ENCODE results near the gene ARMH3. TPM values are rescaled to one million over a fixed set of nuclear protein-coding genes. Genes with fewer than 3 reads are reported as not detected.

Gene ARMH3
- total RNA-seq, 1 experiment from 2014 or later = 3.7 TPM

DNA sequence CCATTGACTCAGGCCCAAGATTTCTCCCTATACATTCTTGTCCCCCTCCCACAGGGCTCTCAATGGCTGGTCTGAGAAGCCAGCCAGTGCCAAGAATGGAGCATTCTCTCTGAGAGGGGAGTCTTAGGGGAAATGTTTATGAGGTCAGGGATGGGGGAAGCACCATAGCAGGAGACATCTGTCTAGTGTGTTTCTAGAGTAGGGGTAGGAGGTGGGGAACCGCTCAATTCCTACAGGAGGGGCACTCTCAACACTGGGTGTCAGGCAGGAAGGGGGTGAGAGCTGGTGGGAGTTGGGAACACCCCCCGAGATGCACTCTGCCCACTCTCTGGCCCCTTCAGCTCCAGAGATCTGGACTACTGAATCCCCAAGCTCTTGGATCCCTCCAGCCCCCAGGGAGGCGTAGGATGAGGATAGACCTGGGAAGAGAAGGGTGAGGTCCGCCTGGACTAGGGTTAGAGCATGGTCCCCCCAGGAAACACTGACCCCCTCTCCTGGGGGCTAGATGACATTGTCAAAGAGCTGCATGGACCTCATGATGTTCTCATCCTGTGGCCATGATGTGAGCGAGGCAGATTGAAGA, 229.0 kb downstream of the ARMH3 start:
- Histone ChIP-seq H3K4me3 (ENCODE audit: low read length) (no peak overlapping the region), H3K9me2 (replicated peaks; ENCODE audit: insufficient read depth, low read length) (no peaks in the 10 kb centered on the region), H2AFZ (ENCODE audit: low read length) (no peak overlapping the region), H4K20me1 (ENCODE audit: insufficient read depth, low read depth, low read length) (no peaks in the 10 kb centered on the region), H3K9ac (ENCODE audit: low read length) (no peak overlapping the region), H3K79me2 (ENCODE audit: low read length) (no peaks in the 10 kb centered on the region), H3K27me3 (ENCODE audit: low read length) (no peaks in the 10 kb centered on the region), H3K4me2 (ENCODE audit: low read depth, low read length, poor library complexity, severe bottlenecking) (no peak overlapping the region), H3K27ac (ENCODE audit: low read length) (no peak overlapping the region), H3K36me3 (ENCODE audit: insufficient read depth, low read length) (no peaks in the 10 kb centered on the region), H3K4me1 (ENCODE audit: low read length) (peaks cover 27% of the 10 kb centered on the region), H3K9me3 (ENCODE audit: low read length) (no peaks in the 10 kb centered on the region)
- DNase-seq = no peak

DNA sequence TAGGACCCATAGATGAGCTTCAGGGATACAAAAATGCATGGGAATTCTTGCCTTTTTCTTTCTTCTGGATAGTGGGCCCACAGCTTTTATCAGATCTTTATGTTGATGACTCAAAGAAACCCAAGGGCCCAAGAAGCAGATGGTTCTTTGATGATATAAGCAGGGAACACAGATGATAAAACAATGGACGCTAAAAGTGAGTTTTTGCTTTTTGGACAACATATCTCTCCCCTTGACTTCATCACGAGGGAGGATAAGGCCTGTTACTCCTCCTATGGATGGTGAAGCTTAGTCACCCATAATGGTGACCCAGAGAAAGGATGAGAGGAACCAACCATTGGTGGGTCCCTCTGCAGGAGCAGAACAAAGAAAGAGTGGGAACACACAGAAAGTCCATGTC, 231.2 kb downstream of the ARMH3 start:
- no peak overlapping the region for H3K4me2 ChIP-seq (ENCODE audit: low read depth, low read length, poor library complexity, severe bottlenecking)
- no peak overlapping the region for H3K4me3 ChIP-seq (ENCODE audit: low read length)

DNA sequence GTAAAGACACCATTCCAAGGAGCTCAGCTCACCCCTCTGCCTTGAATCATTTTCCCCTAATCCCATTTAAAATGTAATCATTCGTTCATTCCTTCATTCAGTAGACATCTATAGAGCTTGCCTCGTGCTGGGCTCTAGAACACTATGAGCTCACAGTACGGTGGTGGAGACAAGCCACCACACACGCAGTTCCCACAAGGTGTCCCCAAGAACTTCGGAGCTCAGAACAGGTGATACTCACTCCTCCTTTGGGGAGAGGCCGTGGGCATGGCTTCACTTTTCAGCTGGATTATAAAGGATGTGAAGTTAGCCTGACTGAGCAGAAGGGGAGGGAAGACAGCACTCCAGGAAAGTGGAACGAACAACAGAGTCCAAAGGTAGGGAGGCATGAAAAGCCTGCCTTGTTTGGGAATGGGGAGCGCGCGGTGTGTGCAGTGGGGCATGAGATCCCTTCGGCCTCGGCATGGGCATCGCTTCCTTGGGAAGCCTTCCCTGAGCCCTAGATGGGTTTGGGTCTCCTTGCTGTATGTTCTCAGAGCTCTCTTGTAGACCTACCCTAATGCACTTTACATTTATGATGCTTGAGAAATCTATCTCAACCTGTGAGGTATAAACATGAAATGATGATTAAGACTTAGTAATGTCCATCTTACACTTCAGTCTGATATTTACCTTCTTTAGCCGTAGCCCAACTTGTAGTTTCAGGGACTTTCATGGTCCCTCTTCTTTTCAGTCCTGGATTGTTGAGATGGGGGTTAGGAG, 236.9 kb downstream of the ARMH3 start:
- Histone ChIP-seq H3K4me1 (ENCODE audit: low read length) (peaks cover 25% of the 10 kb centered on the region), H3K79me2 (ENCODE audit: low read length) (peaks cover 40% of the 10 kb centered on the region), H3K36me3 (ENCODE audit: insufficient read depth, low read length) (no peaks in the 10 kb centered on the region), H3K27ac (ENCODE audit: low read length) (peak overlapping the region; percentile 43; the same call in 1 of the 2 replicates), H3K27me3 (ENCODE audit: low read length) (no peaks in the 10 kb centered on the region), H3K9me2 (replicated peaks; ENCODE audit: insufficient read depth, low read length) (no peaks in the 10 kb centered on the region), H3K9me3 (ENCODE audit: low read length) (no peaks in the 10 kb centered on the region), H2AFZ (ENCODE audit: low read length) (peak overlapping the region; percentile 36; the same call in 1 of the 2 replicates), H3K9ac (ENCODE audit: low read length) (peak overlapping the region; percentile 71), H3K4me3 (ENCODE audit: low read length) (peak overlapping the region; percentile 71), H3K4me2 (ENCODE audit: low read depth, low read length, poor library complexity, severe bottlenecking) (peak overlapping the region; percentile 83), H4K20me1 (ENCODE audit: insufficient read depth, low read depth, low read length) (peaks cover 18% of the 10 kb centered on the region; the same call in 1 of the 2 replicates)
- DNase-seq = no peak

More for the DNA sequence above, 231.2 kb downstream of the ARMH3 start:
- Histone ChIP-seq H3K9ac (ENCODE audit: low read length) (no peak overlapping the region), H3K9me3 (ENCODE audit: low read length) (no peaks in the 10 kb centered on the region), H3K4me1 (ENCODE audit: low read length) (peaks cover 5% of the 10 kb centered on the region), H3K36me3 (ENCODE audit: insufficient read depth, low read length) (no peaks in the 10 kb centered on the region), H3K9me2 (replicated peaks; ENCODE audit: insufficient read depth, low read length) (no peaks in the 10 kb centered on the region), H3K27me3 (ENCODE audit: low read length) (no peaks in the 10 kb centered on the region), H3K27ac (ENCODE audit: low read length) (no peak overlapping the region), H2AFZ (ENCODE audit: low read length) (no peak overlapping the region), H4K20me1 (ENCODE audit: insufficient read depth, low read depth, low read length) (no peaks in the 10 kb centered on the region), H3K79me2 (ENCODE audit: low read length) (no peaks in the 10 kb centered on the region)
- no peak for DNase-seq

DNA sequence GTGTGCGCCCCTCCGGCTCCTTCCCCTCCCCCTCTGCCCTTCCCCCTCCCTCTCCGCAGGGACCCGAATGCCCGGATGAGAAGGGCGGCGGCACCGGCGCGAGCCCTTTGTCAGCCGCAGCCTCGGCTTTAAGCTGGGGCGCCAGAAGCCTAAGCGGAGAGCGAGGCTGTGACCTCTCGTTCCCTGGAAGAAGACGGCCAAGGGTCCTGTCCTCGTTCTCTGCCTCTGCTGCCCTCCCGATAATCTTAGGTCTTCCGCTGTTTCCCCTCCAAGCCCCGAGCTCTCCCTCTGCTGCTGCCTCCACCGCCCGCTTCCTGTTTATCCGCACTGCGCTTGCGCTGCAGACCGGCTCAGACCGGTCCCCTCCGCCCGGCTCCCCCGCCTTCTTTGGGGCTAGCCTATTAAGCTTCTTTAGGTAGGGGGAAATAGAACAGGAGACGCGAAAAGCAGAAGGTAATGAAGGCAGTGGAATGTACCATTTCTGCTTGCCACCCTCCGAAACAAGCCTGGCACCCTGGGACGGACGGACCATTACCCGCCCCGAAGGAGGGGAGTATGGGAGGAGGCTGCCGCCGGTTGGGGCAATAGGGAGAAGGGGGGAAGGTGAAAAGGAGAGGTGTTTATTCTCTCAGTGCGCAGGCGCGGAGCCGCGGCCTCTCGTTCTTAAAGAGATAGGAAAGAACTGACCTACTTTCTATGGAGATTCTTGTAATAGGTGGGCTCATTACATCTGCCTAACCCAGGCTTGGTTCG, 237.7 kb downstream of the ARMH3 start, which contains the start of gene OGA:
TSS of gene OGA (minus strand) at position 326 of the 753 bp plus-strand sequence. CDS start 422 bp downstream, outside the sequence.
- Histone ChIP-seq H3K27me3 (ENCODE audit: low read length) (no peaks in the 10 kb centered on the region), H3K9ac (ENCODE audit: low read length) (peak within 1 kb of the TSS; percentile 86), H3K9me2 (replicated peaks; ENCODE audit: insufficient read depth, low read length) (no peaks in the 10 kb centered on the region), H3K4me1 (ENCODE audit: low read length) (peaks cover 33% of the 10 kb centered on the region), H2AFZ (ENCODE audit: low read length) (peak within 1 kb of the TSS; percentile 36; the same call in 1 of the 2 replicates), H3K4me3 (ENCODE audit: low read length) (peak within 1 kb of the TSS; percentile 78), H3K4me2 (ENCODE audit: low read depth, low read length, poor library complexity, severe bottlenecking) (peak within 1 kb of the TSS; percentile 93), H4K20me1 (ENCODE audit: insufficient read depth, low read depth, low read length) (peaks cover 19% of the 10 kb centered on the region; the same call in 1 of the 2 replicates), H3K9me3 (ENCODE audit: low read length) (no peaks in the 10 kb centered on the region), H3K79me2 (ENCODE audit: low read length) (peaks cover 47% of the 10 kb centered on the region), H3K27ac (ENCODE audit: low read length) (peak within 1 kb of the TSS; percentile 73), H3K36me3 (ENCODE audit: insufficient read depth, low read length) (peaks cover 2% of the 10 kb centered on the region; the same call in 1 of the 2 replicates)
- peak; percentile 96 for DNase-seq

DNA sequence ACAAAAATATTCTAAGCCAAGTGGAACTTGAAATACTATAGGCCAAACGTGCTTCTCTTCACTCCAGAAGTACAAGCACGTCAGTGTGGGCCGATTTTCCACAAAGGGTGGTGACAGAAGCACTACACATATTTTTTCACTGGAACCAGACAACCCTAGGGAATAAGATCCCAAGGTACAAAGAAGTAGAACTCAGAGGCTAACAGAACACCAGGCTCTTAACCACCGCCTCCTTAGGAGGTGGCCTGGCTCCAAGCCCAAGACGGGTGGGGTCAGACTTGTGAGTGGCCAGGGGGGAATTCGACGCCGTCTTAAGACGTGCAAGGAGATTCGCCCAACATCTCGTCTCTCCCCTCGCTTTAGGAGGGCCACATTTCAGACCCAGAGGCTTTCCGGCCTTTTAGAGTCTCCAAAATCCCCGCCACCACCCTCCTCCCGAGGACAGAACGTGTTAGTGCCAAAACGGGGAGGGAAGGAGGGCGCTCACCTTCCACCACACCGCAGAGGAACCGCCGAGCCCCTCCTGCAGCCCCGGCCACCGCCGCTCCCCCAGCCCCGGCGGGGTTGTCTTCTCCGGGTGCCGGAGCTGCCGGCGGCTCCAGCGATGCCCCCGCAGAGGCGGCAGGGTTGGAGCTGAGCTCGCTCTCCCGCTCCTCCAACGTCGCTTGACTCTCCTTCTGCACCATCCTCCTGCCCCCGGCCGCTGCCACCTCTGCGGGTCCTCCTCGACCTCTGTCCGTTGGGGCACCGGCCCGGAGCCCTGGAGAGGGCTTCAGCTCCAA, 238.4 kb downstream of the ARMH3 start:
- no peaks in the 10 kb centered on the region for H3K9me2 ChIP-seq (replicated peaks; ENCODE audit: insufficient read depth, low read length)
- no peaks in the 10 kb centered on the region for H3K27me3 ChIP-seq (ENCODE audit: low read length)
- H3K79me2 ChIP-seq (ENCODE audit: low read length) = peaks cover 55% of the 10 kb centered on the region
- no peaks in the 10 kb centered on the region for H3K9me3 ChIP-seq (ENCODE audit: low read length)
- DNase-seq = peak; percentile 72
- H3K4me1 ChIP-seq (ENCODE audit: low read length) = peaks cover 34% of the 10 kb centered on the region
- peak overlapping the region; percentile 78 for H3K4me3 ChIP-seq (ENCODE audit: low read length)
- peak overlapping the region; percentile 93 for H3K4me2 ChIP-seq (ENCODE audit: low read depth, low read length, poor library complexity, severe bottlenecking)
- H3K27ac ChIP-seq (ENCODE audit: low read length) = peak overlapping the region; percentile 73
- H2AFZ ChIP-seq (ENCODE audit: low read length) = no peak overlapping the region
- peaks cover 10% of the 10 kb centered on the region; the same call in 1 of the 2 replicates for H3K36me3 ChIP-seq (ENCODE audit: insufficient read depth, low read length)
- H4K20me1 ChIP-seq (ENCODE audit: insufficient read depth, low read depth, low read length) = peaks cover 19% of the 10 kb centered on the region; the same call in 1 of the 2 replicates
- peak overlapping the region; percentile 86 for H3K9ac ChIP-seq (ENCODE audit: low read length)

DNA sequence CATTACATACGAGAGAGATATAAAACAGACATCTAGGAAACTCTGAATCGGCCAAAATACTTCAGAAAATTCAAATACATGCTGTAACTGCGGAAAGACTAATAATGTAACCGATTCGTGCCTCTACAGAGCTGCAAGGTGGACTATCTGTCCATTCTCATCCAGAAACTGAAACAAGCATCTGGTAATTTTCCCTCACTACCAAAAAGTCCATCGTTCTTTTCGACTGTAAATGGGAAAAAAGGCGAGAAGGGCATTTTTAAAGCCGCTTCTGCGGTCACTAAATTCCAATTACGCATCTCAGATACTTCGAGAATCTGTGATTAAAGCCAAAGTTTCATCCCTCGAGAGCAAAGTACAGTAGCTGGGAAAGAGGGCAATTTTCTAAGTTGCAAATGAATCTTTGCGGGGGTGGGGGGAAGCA, 239.0 kb downstream of the ARMH3 start:
- H2AFZ ChIP-seq (ENCODE audit: low read length) = no peak overlapping the region
- peak overlapping the region; percentile 73 for H3K27ac ChIP-seq (ENCODE audit: low read length)
- H4K20me1 ChIP-seq (ENCODE audit: insufficient read depth, low read depth, low read length) = peaks cover 19% of the 10 kb centered on the region; the same call in 1 of the 2 replicates
- H3K36me3 ChIP-seq (ENCODE audit: insufficient read depth, low read length) = peaks cover 10% of the 10 kb centered on the region; the same call in 1 of the 2 replicates
- peaks cover 34% of the 10 kb centered on the region for H3K4me1 ChIP-seq (ENCODE audit: low read length)
- peak overlapping the region; percentile 86 for H3K9ac ChIP-seq (ENCODE audit: low read length)
- H3K9me3 ChIP-seq (ENCODE audit: low read length) = no peaks in the 10 kb centered on the region
- peak overlapping the region; percentile 93 for H3K4me2 ChIP-seq (ENCODE audit: low read depth, low read length, poor library complexity, severe bottlenecking)
- no peaks in the 10 kb centered on the region for H3K9me2 ChIP-seq (replicated peaks; ENCODE audit: insufficient read depth, low read length)
- no peak for DNase-seq
- H3K4me3 ChIP-seq (ENCODE audit: low read length) = peak overlapping the region; percentile 78
- H3K79me2 ChIP-seq (ENCODE audit: low read length) = peaks cover 61% of the 10 kb centered on the region
- H3K27me3 ChIP-seq (ENCODE audit: low read length) = no peaks in the 10 kb centered on the region

DNA sequence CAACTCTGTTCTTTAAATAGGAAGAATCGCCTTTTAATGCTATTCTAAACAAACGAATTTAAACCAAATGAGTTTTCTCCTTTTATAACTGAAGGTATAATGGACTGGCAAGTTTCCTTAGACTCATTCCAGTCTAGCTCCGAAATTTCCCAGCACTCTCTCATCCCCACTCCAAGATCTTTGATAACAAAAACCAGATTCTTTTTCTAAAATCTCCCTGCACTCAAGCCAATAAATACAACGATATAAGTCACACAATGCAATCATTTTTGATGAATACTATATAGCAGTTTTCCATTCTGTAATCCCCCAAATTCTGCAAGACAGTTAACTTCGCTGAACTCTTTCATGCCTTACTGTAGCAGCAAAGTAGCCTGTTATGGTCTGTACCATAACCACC, 239.6 kb downstream of the ARMH3 start:
- peak overlapping the region; percentile 78 for H3K4me3 ChIP-seq (ENCODE audit: low read length)

More for the DNA sequence above, 239.6 kb downstream of the ARMH3 start:
- DNase-seq = no peak
- H2AFZ ChIP-seq (ENCODE audit: low read length) = no peak overlapping the region
- peaks cover 34% of the 10 kb centered on the region for H3K4me1 ChIP-seq (ENCODE audit: low read length)
- peaks cover 65% of the 10 kb centered on the region for H3K79me2 ChIP-seq (ENCODE audit: low read length)
- peak overlapping the region; percentile 93 for H3K4me2 ChIP-seq (ENCODE audit: low read depth, low read length, poor library complexity, severe bottlenecking)
- H3K27ac ChIP-seq (ENCODE audit: low read length) = peak overlapping the region; percentile 73
- H3K9me3 ChIP-seq (ENCODE audit: low read length) = no peaks in the 10 kb centered on the region
- H3K9ac ChIP-seq (ENCODE audit: low read length) = peak overlapping the region; percentile 86
- no peaks in the 10 kb centered on the region for H3K27me3 ChIP-seq (ENCODE audit: low read length)
- H3K36me3 ChIP-seq (ENCODE audit: insufficient read depth, low read length) = peaks cover 10% of the 10 kb centered on the region; the same call in 1 of the 2 replicates
- H4K20me1 ChIP-seq (ENCODE audit: insufficient read depth, low read depth, low read length) = peaks cover 19% of the 10 kb centered on the region; the same call in 1 of the 2 replicates
- H3K9me2 ChIP-seq (replicated peaks; ENCODE audit: insufficient read depth, low read length) = no peaks in the 10 kb centered on the region

Data from Karpas-422 (cell line).